GM12878 (cell line): ENCODE measurements around the gene MED25. TPM values are rescaled to one million over a fixed set of nuclear protein-coding genes. Genes with fewer than 3 reads are reported as not detected.

Experiments used
- BACH1 ChIP-seq: fragments of 450-650 bp; IDR thresholded peaks from 2 replicates; pipeline ENCODE4 v1.6.1; 2017; ENCODE audit warnings: mild to moderate bottlenecking, borderline replicate concordance
- BMI1 ChIP-seq: fragments of 450-650 bp; IDR thresholded peaks from 2 replicates; pipeline ENCODE4 v1.6.1; 2016; ENCODE audit warnings: mild to moderate bottlenecking, moderate library complexity, borderline replicate concordance
- CHD2 ChIP-seq: IDR thresholded peaks from 2 replicates; pipeline ENCODE4 v1.6.1; 2011; ENCODE audit warnings: low read depth, low read length, improper control_type of control experiment, borderline replicate concordance
- CREB1 ChIP-seq: IDR thresholded peaks from 2 replicates; pipeline ENCODE4 v1.6.1; 2012; ENCODE audit warnings: low read depth, mild to moderate bottlenecking, inconsistent platforms
- DPF2 ChIP-seq: fragments of 450-650 bp; IDR thresholded peaks from 2 replicates; pipeline ENCODE4 v1.6.1; 2017; ENCODE audit warnings: mild to moderate bottlenecking
- ESRRA ChIP-seq: IDR thresholded peaks from 2 replicates; pipeline ENCODE4 v1.6.1; 2012; ENCODE audit warnings: mild to moderate bottlenecking, low read length, improper control_type of control experiment
- GATAD2B ChIP-seq: fragments of 450-650 bp; conservative IDR thresholded peaks from 2 replicates; pipeline ENCODE4 v1.6.1; 2017; ENCODE audit warnings: low read depth, mild to moderate bottlenecking, moderate library complexity
- HDAC6 ChIP-seq: fragments of 200-600 bp; sonication (generic); IDR thresholded peaks from one replicate; pipeline ENCODE4 v1.8.0; 2017; ENCODE audit warnings: antibody characterized with exemption; ENCODE audit not compliant: unreplicated experiment
- IKZF1 ChIP-seq: fragments of 450-650 bp; conservative IDR thresholded peaks from 2 replicates; pipeline ENCODE4 v1.6.1; 2017; ENCODE audit warnings: antibody characterized with exemption, mild to moderate bottlenecking
- LARP7 ChIP-seq: fragments of 450-650 bp; IDR thresholded peaks from 2 replicates; pipeline ENCODE4 v1.6.1; 2017; ENCODE audit warnings: mild to moderate bottlenecking
- MTA2 ChIP-seq: fragments of 450-650 bp; IDR thresholded peaks from 2 replicates; pipeline ENCODE4 v1.6.1; 2016; ENCODE audit warnings: low read depth, mild to moderate bottlenecking, moderate library complexity
- NFYA ChIP-seq: IDR thresholded peaks from 2 replicates; pipeline ENCODE4 v1.6.1; 2011; ENCODE audit warnings: low read depth, mild to moderate bottlenecking, low read length, improper control_type of control experiment, borderline replicate concordance
- NR2C1 ChIP-seq: fragments of 450-650 bp; IDR thresholded peaks from 2 replicates; pipeline ENCODE4 v1.6.1; 2017; ENCODE audit warnings: antibody characterized with exemption, mild to moderate bottlenecking, moderate library complexity
- NR2F1 ChIP-seq: fragments of 450-650 bp; conservative IDR thresholded peaks from 2 replicates; pipeline ENCODE4 v1.6.1; 2017; ENCODE audit warnings: mild to moderate bottlenecking
- NRF1 ChIP-seq: conservative IDR thresholded peaks from 2 replicates; pipeline ENCODE4 v1.6.1; 2011; ENCODE audit warnings: mild to moderate bottlenecking, low read depth, low read length, improper control_type of control experiment
- PAX5 ChIP-seq: IDR thresholded peaks from 2 replicates; pipeline ENCODE4 v1.6.1; 2011; ENCODE audit warnings: low read depth, low read length, borderline replicate concordance
- POLR2A ChIP-seq: IDR thresholded peaks from 2 replicates; pipeline ENCODE4 v1.6.1; 2011; ENCODE audit warnings: low read depth, mild to moderate bottlenecking, low read length
- POLR2AphosphoS2 ChIP-seq: IDR thresholded peaks from 2 replicates; pipeline ENCODE4 v1.6.1; 2011; ENCODE audit warnings: low read depth, mild to moderate bottlenecking, low read length, improper control_type of control experiment, moderate library complexity
- POU2F2 ChIP-seq: IDR thresholded peaks from 3 replicates; pipeline ENCODE4 v1.6.1; 2011; ENCODE audit warnings: low read depth, mild to moderate bottlenecking, low read length, borderline replicate concordance
- RELA ChIP-seq: fragments of 450-650 bp; IDR thresholded peaks from 2 replicates; pipeline ENCODE4 v1.8.0; 2014; ENCODE audit warnings: borderline replicate concordance; ENCODE audit not compliant: partially characterized antibody
- SIN3A ChIP-seq: IDR thresholded peaks from 2 replicates; pipeline ENCODE4 v1.6.1; 2012; ENCODE audit warnings: low read depth, low read length, improper control_type of control experiment
- SMARCA5 ChIP-seq: fragments of 450-650 bp; IDR thresholded peaks from 2 replicates; pipeline ENCODE4 v1.6.1; 2017; ENCODE audit warnings: mild to moderate bottlenecking
- SMC3 ChIP-seq: IDR thresholded peaks from 2 replicates; pipeline ENCODE4 v1.6.1; 2011; ENCODE audit warnings: low read length, improper control_type of control experiment, borderline replicate concordance
- YY1 ChIP-seq: IDR thresholded peaks from 2 replicates; pipeline ENCODE4 v1.6.1; 2011; ENCODE audit warnings: low read depth, mild to moderate bottlenecking, low read length
- polyA plus RNA-seq, 11 experiments: library from polyadenylated mRNA; depleted of rRNA in 4 of 11; unstranded in 6 of 11; stranded (reverse) in 5 of 11; fragments of >200 nt; fragmentation: Nextera tagmentation in 4 of 11; fragmentation: Illumina TruSeq in 1 of 11; extraction: Ambion mirVana in 4 of 11; extraction: Trizol in 1 of 11; gene quantifications; 1 replicate in 1 of 11; 2 replicates in 10 of 11; pipeline versions ENCODE4 v1.2.1 to v1.2.3, GENCODE V29; 2011 to 2016; ENCODE audit warnings: inconsistent platforms in 2 of 11, missing spikeins in 2 of 11, low read depth in 1 of 11
- total RNA-seq, 4 experiments: library from RNA; depleted of rRNA in 3 of 4; stranded (reverse); fragments of >200 nt in 3 of 4; fragmentation: Illumina TruSeq in 1 of 4; extraction: Trizol in 1 of 4; gene quantifications; 2 replicates each; pipeline versions ENCODE4 v1.2.1 to v1.2.3, GENCODE V29; 2013 to 2021
- TF ChIP-seq, protein P1 (sequence below), 3 experiments: IDR thresholded peaks in 2 of 3; conservative IDR thresholded peaks in 1 of 3; 2 replicates each; pipeline ENCODE4 v1.5.1; 2011; ENCODE audit warnings: low read depth in 3 of 3, low read length in 3 of 3, mild to moderate bottlenecking in 3 of 3, control low read depth in 2 of 3, moderate library complexity in 2 of 3, inconsistent platforms in 1 of 3, mixed read lengths in 1 of 3; ENCODE audit not compliant: control insufficient read depth in 2 of 3, insufficient read depth in 1 of 3; ENCODE audit errors: extremely low read depth in 1 of 3
- TF ChIP-seq, protein P2 (sequence below): IDR thresholded peaks from 2 replicates; pipeline ENCODE4 v1.6.1; 2012; ENCODE audit warnings: low read depth, low read length, improper control_type of control experiment
- TF ChIP-seq, protein P3 (sequence below): IDR thresholded peaks from 2 replicates; pipeline ENCODE4 v1.6.1; 2012; ENCODE audit warnings: low read depth, low read length, improper control_type of control experiment

Gene MED25
- total and polyA plus RNA-seq, 10 of the 15 experiments (the other 5 are each of a cell fraction or from before 2014, with no cell fraction given) = 3.5 to 53.9 (median 17.1) TPM

DNA sequence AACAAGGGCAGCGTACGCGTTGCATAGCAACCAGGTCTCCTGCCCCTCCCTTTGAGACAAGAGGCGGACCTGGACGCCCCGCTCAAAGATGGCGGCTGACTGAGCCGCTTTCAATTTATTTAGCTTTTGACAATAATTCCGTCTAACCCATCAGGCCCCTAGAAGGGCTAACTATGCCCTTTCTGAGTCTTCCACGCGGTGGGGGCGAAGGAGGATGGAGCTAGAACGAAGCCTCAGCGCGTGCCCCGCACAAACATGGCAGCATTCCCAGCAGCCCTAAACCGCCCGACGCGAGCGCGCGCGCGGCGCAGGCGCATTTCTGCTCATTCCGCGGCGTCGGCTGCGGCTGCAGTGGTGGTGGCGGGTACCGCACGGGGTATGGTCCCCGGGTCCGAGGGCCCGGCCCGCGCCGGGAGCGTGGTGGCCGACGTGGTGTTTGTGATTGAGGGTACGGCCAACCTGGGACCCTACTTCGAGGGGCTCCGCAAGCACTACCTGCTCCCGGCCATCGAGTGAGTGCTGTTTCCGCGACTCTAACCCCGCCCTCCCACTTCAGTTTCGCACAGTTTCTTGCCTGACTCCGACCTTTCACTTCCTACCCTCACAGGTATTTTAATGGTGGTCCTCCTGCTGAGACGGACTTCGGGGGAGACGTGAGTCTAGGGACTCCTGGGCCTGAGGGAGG lies at the start of gene MED25 (continued):
- no peak for TF ChIP-seq MTA2
- peak; percentile 89 for TF ChIP-seq POLR2A
- TF ChIP-seq SMARCA5 = 0 out of 2 replicates have a peak, but pooled peaks have one; percentile 42
- TF ChIP-seq, protein P1, sequence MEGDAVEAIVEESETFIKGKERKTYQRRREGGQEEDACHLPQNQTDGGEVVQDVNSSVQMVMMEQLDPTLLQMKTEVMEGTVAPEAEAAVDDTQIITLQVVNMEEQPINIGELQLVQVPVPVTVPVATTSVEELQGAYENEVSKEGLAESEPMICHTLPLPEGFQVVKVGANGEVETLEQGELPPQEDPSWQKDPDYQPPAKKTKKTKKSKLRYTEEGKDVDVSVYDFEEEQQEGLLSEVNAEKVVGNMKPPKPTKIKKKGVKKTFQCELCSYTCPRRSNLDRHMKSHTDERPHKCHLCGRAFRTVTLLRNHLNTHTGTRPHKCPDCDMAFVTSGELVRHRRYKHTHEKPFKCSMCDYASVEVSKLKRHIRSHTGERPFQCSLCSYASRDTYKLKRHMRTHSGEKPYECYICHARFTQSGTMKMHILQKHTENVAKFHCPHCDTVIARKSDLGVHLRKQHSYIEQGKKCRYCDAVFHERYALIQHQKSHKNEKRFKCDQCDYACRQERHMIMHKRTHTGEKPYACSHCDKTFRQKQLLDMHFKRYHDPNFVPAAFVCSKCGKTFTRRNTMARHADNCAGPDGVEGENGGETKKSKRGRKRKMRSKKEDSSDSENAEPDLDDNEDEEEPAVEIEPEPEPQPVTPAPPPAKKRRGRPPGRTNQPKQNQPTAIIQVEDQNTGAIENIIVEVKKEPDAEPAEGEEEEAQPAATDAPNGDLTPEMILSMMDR (IDR thresholded peaks at IDR 0.05 in 2 of 3, conservative IDR thresholded peaks at IDR 0.05 in 1 of 3; ENCODE audit: control insufficient read depth in 2 of 3, extremely low read depth in 1 of 3, insufficient read depth in 1 of 3, low read depth in 3 of 3, low read length in 3 of 3) = peak in 1 of 3 experiments; percentile 20; a peak in 1 of 6 replicates
- no peak for TF ChIP-seq SMC3
- peak; percentile 97 for TF ChIP-seq BMI1
- TF ChIP-seq CHD2 = 0 out of 2 replicates have a peak, but pooled peaks have one; percentile 11
- TF ChIP-seq LARP7 = peak; percentile 88
- TF ChIP-seq RELA = peak; percentile 59
- TF ChIP-seq POLR2AphosphoS2 = 0 out of 2 replicates have a peak, but pooled peaks have one; percentile 36
- TF ChIP-seq, protein P2, sequence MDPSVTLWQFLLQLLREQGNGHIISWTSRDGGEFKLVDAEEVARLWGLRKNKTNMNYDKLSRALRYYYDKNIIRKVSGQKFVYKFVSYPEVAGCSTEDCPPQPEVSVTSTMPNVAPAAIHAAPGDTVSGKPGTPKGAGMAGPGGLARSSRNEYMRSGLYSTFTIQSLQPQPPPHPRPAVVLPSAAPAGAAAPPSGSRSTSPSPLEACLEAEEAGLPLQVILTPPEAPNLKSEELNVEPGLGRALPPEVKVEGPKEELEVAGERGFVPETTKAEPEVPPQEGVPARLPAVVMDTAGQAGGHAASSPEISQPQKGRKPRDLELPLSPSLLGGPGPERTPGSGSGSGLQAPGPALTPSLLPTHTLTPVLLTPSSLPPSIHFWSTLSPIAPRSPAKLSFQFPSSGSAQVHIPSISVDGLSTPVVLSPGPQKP = 0 out of 2 replicates have a peak, but pooled peaks have one; percentile 17
- TF ChIP-seq NFYA = no peak
- peak; percentile 100 for TF ChIP-seq YY1
- peak; percentile 92 for TF ChIP-seq IKZF1
- 0 out of 2 replicates have a peak, but pooled peaks have one; percentile 51 for TF ChIP-seq GATAD2B
- TF ChIP-seq POU2F2 = peak; percentile 33; the same call in 1 of the 3 replicates
- no peak for TF ChIP-seq ESRRA
- TF ChIP-seq BACH1 = peak; percentile 67; the same call in 1 of the 2 replicates
- TF ChIP-seq PAX5 = peak; percentile 33; the same call in 1 of the 2 replicates
- TF ChIP-seq CREB1 = peak; percentile 59; the same call in 1 of the 2 replicates
- TF ChIP-seq NR2C1 = peak; percentile 91
- peak; percentile 59; the same call in 1 of the 2 replicates for TF ChIP-seq NR2F1
- TF ChIP-seq NRF1 = peak; percentile 59
- peak; percentile 51 for TF ChIP-seq DPF2
- TF ChIP-seq, protein P3, sequence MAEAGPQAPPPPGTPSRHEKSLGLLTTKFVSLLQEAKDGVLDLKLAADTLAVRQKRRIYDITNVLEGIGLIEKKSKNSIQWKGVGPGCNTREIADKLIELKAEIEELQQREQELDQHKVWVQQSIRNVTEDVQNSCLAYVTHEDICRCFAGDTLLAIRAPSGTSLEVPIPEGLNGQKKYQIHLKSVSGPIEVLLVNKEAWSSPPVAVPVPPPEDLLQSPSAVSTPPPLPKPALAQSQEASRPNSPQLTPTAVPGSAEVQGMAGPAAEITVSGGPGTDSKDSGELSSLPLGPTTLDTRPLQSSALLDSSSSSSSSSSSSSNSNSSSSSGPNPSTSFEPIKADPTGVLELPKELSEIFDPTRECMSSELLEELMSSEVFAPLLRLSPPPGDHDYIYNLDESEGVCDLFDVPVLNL = no peak
- TF ChIP-seq HDAC6 = no peak
- TF ChIP-seq SIN3A = peak; percentile 82; the same call in 1 of the 2 replicates
